ENCODE measurements around the gene UMOD.

DNA sequence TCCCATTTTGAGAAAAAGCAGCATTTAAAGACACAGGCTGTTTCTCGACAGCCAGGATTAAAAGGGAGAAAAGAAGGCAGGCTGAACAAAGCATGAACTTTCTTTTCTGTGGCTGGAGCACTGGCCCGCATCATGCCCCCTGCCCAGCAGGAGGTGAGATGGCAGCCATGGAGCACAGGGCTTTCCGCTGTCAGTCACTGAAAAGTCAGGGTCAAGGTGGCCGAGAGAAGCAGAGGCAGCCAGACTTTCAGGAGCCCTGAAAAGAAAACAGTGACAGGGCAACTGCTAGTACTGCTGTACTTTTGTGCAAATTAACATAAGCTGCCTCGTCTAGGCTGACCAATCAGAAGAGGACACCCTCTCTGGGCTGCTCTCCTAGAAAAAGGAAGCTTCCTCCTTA is 19.4 kb downstream of the UMOD start:
- no peak for TF ChIP-seq POLR2A (IDR thresholded peaks at IDR 0.05; ENCODE audit: low read depth, low read length)
- no peak for TF ChIP-seq POLR2AphosphoS5 (IDR thresholded peaks at IDR 0.05; ENCODE audit: low read depth, low read length)
- TF ChIP-seq TAF1 (IDR thresholded peaks at IDR 0.05; ENCODE audit: borderline replicate concordance, low read depth, low read length), result no peak
